Activated T-helper 1 cell treated with Interleukin-2 at 50 U/mL for 16 hours (primary cell): ENCODE results near the gene MMEL1.

ENCODE experiments used
- DNase-seq: peaks from one replicate; pipeline ENCODE4 v3.0.0-alpha.2; 2020; ENCODE audit warnings: low read depth

MMEL1 gene

DNA sequence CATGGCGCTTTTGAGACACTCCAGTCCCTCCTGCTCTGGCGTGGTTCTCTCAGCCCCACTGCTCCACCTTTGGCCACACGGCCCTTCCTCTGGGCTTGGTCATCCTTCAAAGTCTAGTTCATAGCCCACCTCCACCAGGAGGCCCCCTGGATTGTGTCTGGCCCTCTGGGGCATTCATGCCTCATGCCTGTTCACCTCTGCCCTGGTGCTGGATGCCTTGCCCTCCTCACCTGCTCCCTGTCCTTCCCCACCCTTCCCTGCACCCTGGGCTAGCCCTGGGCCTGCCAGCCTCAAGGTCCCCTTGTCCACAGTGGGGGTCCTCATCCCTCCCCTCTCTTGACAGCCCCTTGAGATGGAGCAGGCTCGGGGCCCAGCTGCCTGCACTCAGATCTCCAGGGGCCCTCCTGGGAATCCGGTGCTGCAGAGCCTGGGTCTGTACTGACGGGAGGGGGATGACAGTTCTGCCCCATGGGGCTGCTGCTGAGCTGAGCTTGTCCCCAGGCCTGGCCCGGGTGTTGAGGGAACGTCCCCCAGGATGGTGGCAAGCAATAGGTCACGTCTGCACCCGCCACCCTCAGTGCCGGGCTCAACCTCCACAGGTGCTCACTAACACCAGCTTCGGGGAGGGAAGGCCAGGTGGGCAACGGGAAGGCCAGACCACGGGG, 27.8 kb downstream of the MMEL1 start:
- DNase-seq: no peak

DNA sequence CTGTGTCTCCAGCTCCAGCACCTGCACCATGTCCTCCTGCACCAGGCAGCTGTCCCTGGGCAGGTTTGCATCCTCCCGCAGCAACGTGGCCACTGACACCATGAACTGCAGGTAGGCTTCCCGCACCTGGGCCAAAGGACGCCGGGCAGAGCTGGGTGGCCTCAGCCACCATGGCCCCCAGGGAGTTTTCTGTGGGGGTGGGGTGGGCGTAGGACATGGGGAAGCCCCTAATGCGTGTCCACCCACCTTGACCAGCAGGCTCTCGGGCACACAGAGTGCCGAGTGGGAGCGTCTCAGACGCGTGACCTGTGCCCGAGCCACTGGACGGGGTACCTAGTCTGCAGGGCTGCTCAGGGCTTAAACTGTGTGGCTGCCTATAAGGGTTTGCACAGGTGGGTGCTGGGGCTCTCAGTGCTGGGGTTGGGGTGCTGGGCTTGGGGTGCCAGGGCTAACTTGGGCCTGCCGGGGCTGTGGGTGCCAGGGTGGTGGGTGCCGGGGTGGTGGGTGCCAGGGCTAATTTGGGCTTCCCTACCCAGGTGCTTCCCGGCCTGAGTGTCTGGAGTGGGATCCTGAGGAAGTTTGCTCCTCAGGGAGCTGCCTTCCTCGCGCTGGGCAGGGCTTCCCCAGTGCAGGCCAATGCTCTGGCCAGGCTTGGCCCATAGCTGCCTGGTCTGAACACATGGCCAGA, 28.5 kb downstream of the MMEL1 start:
- no peak for DNase-seq

DNA sequence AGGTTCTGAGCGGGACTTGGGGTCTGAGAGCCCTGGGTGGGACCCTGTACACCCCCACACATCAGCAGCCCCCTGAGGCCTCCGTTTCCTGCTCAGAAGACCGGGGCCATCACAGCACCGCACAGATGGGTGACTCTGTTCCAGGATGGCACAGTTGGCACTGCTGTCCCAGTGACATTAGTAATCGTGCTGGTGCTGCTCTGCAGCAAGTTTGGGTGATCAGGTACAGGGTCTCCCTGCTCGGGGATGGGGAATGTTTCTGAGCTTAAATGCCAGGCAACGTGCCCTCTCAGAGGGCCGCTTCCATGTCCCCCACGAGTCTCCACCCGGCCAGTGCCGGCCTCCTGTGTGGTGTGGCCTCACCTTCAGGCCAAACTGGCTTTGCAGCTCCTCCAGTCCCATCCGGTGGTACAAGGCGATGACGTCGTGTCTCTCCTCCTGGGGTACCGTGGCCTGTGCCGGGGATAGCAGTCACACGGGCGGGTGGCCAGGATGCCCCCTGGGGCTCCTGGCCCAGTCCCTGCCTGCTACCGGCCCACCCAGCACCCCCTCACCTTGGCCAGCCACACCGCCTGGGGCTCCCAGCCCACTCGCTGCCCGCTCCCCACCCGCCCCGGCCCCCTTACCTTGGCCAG, 29.2 kb downstream of the MMEL1 start:
- DNase-seq: no peak

DNA sequence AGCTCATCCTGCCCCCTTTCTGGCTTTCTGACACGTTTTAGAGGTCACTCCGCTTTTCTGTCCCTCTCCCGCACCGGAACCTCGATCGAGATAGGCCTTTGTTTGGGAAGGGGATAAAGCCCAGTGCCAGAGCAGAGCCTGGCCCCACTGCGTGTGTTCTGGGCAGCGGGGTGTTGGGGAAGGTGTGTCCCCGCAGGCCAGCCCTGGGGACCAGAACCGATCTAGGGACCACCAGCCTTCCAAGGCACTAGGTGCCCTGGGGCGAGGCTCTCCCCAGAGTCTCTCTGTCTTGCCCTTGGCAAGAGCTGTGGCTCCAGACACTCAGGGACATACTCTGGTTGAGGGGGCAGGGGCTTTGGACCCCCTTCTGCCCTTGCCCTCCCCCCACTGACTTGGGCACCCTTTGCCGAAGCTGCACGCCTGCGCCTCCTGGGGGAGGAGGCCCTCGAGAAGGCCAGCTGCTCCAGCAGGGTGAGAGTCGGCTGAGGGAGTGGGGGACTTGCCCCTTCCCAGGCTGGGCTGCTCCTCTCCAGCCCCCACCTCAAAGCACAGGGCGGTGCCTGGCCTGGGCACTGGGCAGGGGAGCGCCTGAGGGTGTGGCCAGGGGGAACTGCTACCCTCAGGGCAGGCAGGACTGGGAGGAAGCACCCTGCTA, 29.8 kb downstream of the MMEL1 start:
- DNase-seq: no peak

DNA sequence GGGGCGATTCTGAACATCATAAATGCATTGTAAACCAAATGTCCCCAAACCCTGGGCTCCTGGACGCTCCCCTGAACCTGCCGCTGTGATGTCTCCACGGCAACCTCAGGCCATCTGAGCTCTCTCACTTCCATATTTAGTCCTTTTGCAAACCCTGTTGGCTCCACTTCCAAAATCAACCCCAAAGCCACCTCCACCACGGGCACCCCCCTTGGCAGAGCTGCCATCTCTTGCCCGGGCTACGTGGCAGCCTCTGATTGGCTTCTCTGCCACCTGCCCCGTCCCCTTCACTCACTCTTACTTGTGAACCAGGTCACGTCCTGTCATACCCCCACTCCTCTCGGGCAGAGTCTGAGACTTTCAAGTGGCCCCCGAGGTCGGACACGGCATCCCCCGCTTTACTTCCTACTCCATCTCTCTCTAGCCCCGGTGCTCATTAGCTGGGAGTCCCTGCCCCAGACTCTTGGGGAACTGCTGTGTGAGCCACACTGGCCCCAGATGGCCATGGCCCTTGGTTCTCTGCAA, 30.4 kb downstream of the MMEL1 start:
- DNase-seq: no peak

DNA sequence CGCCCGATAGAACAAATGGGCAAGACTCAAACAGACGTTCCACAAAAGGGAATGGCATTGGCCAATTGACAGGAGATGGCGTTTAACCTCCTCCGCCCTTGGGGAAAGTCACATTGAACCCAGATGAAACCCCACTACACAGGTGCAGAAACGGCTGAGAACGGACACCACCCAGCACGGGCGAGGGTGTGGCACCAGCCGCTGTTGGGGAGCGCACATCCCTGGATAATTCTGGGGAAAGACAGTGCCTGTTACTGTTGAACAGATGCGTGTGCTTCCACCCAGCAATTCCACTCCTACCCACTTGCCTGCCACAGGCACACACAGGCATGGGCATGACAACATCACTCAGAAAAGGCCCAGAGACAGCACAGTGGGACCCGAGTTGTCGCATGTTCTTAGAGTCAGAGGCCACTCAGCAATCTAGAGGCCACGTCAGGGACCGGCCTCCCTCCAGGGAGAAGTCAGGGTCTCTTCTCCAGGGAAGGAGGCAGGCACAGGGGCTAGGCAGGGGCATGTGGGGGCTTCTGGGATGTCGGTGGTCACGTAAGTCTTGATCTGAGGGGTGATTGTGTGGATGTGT, 31.0 kb downstream of the MMEL1 start:
- no peak for DNase-seq

GRCh38 chr1:2598329-2598931, 34.4 kb downstream of the MMEL1 start:
- DNase-seq: no peak

- DNase-seq: no peak
These were observed 35.1 kb downstream of the MMEL1 start for GRCh38 chr1:2597441-2598328.

GRCh38 chr1:2596530-2597333, 36.1 kb downstream of the MMEL1 start:
- DNase-seq: no peak

DNA sequence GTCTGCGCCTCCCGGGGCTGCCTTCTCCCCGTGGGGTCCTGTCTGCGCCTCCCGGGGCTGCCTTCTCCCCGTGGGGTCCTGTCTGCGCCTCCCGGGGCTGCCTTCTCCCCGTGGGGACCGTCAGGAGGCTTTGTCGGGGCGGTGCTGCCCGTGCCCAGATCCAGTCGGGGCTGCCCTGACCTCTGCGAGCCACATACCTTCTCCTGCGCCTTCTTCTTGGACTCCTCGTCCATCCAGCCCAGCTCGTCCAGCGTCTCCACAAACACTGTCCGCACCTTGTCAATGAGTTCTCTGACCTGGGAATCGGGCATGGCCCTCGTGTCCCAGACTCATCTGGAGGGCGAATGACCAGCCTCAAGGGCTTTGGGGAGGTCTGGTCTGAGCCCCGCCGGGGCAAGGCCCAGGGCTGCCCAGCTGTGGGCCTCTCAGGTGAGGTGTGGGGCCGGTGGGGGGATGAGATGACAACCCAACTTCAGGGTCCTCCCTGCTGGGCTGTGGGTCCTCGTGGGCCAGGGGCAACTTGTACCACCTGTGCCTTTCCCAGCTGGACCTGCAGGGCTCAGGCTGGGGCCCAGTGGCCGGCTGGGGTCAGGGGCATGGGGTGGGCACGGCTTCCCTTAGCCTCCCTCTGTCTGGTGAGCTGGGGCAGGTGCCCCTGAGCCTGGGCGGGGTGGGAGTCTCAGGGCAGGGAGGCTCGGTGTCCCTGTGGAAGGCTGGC, 36.8 kb downstream of the MMEL1 start:
- no peak for DNase-seq

- DNase-seq: no peak
These were observed 37.5 kb downstream of the MMEL1 start for GRCh38 chr1:2595261-2595811.

DNA sequence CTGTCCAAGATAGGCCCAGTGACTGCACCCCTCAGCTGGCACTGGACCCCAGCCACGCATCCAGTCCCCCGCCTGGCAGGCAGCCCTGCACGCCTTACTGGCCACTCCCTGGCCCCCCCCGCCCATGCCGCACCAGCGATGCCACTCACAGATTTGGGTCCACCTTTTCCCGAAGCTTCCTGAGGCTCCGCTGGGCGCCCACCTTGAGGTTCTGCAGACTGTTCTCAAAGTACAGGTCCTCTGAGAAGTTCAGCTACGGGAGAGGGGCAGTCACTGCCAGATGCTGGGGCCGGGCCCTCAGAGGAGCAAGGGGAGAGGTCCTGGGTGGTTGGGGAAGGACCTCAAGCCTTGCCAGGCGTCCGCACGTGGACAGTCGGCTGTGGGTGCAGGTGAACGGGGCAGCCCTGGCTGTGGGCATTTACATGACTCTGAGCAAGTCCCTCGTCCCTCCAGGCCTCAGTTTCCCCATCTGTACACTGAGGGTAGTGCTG, 38.1 kb downstream of the MMEL1 start:
- no peak for DNase-seq

DNA sequence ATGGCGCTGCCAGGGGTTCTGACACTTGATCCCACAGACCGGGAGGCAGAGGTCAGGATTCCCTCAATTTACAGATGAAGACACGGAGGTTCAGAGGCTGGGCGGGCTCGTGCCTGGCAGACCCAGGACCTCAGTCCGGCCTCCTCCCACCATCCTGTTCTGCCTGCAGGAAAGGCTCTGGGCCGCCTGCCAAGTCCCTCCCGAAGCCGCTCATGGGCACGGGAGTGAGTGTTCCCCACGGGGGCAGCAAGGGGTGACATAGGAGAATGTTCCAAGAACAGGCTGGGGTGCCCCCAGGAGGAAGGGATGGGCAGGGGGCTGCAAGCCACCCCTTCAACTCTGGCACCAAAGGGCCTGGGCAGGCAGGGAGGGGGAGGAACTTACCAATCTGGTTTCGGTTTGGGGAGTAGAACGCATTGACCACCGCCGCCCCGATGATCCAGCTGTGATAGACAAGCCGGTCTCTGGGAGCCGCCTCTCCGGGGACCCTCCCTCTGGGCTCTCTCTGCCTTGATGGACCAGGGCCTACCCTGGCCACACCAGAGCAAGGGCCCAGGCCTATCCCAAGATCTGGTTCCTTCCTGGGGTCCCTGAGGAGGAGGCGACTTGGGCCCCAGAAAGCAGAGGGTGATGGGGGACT, 38.7 kb downstream of the MMEL1 start:
- DNase-seq: no peak

GRCh38 chr1:2593251-2593878, 39.5 kb downstream of the MMEL1 start:
- no peak for DNase-seq

GRCh38 chr1:2592672-2593071, 40.1 kb downstream of the MMEL1 start:
- DNase-seq: no peak

DNA sequence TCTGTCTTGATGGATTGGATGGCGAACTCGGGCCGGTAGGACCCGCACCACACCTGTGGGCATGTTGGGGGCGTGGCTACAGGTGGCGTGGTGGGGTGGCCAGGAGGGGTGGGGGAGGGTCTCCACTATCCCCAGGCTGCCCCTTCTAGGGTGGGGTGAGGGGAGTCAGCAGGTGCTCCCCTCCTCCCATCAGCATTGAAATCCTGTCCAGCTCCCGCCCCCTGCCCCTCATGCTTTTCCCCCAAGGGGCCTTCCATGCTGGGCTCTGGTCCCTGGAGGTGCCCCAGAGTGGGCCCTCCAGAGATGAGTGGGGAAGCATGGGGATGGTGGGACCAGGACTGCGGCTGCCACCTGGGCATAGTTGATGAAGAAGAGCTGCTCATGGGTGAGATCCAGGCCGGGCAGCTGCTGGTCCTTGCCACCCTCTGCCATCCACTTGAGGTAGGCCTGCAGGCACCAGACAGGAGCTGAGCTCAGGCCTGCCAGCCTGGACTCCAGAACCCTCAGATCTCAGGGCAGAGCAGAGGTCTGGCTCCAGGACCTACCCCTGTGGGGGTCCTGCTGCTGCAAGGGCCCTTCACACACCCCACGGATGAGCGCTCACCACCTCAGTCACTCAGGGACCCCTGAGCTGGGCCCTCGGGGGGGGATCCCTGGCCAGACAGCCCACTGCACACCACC, 41.1 kb downstream of the MMEL1 start:
- no peak for DNase-seq

- no peak for DNase-seq
These were observed 41.6 kb downstream of the MMEL1 start for GRCh38 chr1:2591233-2591580.
